GM12873 (cell line): Measurements from ENCODE around the gene ODF2L.

ENCODE experiments used
- TF ChIP-seq, protein P1 (sequence below): IDR thresholded peaks from 2 replicates; pipeline ENCODE4 v1.5.1; 2012; ENCODE audit warnings: low read depth, mild to moderate bottlenecking, moderate library complexity, low read length, control low read depth; ENCODE audit not compliant: insufficient read depth; ENCODE audit errors: missing control alignments

Gene ODF2L, protein sequence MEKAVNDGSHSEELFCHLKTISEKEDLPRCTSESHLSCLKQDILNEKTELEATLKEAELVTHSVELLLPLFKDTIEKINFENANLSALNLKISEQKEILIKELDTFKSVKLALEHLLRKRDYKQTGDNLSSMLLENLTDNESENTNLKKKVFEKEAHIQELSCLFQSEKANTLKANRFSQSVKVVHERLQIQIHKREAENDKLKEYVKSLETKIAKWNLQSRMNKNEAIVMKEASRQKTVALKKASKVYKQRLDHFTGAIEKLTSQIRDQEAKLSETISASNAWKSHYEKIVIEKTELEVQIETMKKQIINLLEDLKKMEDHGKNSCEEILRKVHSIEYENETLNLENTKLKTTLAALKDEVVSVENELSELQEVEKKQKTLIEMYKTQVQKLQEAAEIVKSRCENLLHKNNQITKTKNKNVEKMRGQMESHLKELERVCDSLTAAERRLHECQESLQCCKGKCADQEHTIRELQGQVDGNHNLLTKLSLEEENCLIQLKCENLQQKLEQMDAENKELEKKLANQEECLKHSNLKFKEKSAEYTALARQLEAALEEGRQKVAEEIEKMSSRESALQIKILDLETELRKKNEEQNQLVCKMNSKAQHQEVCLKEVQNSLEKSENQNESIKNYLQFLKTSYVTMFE

DNA sequence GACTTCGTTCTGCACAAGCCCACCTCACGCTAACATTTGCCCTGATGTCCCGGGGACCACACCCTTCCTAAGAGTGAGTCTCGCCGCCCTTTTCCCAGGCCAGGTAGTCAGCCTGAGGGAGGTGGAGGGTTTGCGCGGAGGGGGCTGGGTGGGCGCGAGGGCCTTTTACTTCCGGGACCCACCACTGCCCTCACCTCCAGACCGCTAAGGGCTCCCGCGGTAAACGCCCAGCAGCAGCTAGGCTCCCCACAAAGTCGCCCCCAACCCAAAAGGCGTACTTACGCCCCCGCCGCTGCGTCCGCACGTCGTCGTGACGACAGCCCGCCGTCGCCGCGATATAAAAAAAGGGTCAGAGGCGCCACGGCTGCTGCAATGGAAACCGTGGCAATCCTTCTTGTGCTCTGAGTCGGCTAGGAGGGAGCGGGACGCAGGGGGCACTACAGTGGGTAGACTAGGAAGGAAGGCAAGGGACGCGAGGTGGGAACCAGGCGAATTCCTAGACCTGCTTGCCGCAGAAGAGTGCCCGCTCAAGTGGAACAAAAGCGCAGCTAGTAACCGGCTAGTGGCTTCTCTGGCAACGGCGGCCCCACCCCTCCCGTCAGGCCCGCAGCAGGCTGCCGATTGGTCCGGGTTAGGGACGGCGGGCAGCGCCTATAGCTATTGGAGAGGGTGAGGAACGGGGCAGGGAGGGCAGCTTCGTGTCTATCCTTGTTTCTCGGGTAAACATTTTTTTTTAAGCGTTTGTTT is at the start of gene ODF2L:
Gene ODF2L, minus strand, starts transcription at position 573 of the 747 bp plus-strand sequence. CDS start 9,296 bp downstream, outside the sequence.
- TF ChIP-seq, protein P1, sequence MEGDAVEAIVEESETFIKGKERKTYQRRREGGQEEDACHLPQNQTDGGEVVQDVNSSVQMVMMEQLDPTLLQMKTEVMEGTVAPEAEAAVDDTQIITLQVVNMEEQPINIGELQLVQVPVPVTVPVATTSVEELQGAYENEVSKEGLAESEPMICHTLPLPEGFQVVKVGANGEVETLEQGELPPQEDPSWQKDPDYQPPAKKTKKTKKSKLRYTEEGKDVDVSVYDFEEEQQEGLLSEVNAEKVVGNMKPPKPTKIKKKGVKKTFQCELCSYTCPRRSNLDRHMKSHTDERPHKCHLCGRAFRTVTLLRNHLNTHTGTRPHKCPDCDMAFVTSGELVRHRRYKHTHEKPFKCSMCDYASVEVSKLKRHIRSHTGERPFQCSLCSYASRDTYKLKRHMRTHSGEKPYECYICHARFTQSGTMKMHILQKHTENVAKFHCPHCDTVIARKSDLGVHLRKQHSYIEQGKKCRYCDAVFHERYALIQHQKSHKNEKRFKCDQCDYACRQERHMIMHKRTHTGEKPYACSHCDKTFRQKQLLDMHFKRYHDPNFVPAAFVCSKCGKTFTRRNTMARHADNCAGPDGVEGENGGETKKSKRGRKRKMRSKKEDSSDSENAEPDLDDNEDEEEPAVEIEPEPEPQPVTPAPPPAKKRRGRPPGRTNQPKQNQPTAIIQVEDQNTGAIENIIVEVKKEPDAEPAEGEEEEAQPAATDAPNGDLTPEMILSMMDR: no peak

DNA sequence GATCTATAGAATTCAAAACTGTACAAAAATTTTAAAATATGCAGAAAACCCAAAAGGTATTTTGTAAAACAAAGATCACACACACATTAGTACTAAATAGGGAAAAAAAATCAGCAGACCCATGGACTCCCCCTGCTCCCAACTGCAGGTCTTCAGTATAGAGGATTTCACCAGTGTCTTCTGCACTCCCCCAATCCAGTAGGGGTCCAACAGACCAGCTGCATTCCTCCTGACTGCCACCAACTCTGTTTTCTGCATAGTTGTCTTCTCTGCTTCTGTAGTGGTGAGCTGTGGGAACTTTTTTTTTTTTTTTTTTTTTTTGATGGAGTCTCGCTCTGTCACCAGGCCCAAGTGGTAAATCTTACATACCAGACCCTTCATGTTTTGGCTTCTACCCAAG is 49.8 kb upstream of the ODF2L start:
- TF ChIP-seq, protein P1: no peak

DNA sequence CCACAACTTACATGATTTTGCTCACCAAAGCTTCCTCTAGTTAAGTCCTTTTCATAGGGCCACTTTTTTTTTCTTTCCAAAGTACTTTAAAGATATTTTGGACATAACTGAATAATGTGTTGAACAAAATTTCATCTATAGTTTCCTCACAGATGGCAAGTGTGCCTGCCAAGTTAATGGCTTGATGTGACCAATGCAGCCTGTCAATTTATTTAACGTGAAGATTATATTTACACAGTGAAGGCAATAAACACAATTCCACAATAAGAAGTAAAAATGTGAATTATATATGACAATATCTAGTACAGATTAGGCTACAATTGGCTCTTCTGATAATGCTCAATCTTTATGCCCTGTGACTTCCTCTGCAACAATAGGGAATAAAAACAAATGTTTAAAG is 45.9 kb upstream of the ODF2L start:
- TF ChIP-seq, protein P1: no peak

DNA sequence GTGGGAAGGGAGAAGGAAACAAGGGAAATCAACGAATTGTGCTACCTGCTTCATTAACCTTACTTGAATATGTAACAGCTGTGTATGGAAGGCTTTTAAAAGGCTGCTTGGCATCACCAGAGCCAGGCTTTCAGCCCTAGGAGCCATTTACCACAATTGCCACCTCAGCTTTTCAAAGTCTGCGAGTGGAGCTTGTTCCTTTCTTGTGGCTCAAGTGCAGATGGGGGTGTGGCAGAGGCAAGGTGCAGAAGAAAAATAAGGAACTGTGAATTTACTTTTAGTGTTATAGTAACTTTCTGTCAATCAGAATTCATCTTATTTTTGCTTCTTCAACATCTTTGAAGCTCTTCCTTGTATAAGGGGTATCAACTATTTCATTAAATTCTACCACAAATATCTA is 45.5 kb upstream of the ODF2L start:
- TF ChIP-seq, protein P1: no peak

DNA sequence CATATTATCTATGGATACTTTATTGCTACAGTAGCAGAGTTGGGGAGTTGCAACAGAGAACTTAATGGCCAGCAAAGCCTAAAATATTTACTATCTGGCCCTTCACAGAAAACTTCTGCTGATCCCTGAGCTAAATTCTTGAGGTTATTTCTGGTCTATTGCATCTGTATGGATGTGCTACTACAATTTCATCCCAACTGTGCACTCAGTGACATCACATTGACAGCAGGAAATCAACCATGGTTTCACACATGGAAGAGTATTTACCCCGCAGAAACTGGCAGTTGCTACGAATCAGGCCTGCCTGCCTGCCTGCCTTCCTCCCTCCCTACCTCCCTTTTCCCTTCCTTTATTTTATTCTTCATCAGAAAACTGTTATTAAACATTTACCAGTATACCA is 39.9 kb upstream of the ODF2L start:
- TF ChIP-seq, protein P1: no peak

DNA sequence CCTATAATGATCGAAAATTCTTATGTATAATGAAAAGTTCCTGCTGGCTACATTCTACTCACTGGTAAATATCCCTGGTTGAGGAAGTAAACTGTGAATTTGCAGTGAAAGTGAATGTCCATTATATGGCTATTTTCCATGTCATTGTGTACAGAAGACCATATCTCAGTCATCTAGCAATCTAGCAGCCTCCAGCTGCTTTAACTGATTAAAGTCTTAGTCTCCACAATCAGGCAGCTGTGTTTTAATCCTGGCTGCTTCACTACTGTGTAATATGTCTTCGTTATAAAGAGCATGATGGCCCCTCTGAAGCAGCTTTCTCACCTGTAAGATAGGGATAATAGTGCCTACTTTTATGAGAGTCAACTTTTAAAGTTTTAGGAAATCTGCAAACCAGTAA is 39.2 kb upstream of the ODF2L start:
- TF ChIP-seq, protein P1: no peak

DNA sequence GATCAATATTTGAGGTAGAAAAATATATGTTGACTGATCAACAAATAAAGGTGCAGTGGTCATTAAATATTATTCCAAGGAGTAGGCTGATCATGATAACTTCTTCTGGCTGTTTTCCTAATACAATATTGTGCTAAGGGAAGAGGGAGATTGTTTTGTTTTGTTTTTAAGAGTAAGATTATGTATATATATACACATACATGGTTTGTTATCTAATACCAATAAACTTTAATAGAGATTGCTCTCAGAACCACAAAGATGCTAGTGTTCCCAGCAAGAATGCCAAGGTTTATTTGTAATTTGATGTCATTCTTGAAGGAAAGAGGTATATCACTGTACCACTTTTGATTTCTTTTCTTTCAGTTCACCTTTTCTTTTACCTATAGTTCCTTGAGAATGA is 37.9 kb upstream of the ODF2L start:
- TF ChIP-seq, protein P1: no peak
